ENCODE measurements around the gene PIK3C2G. TPM values are rescaled to one million over a fixed set of nuclear protein-coding genes. Genes with fewer than 3 reads are reported as not detected.

The PIK3C2G gene
- total RNA-seq, 4 donors from 2014 or later: 0.10 to 0.88 (median 0.40) TPM; not detected in 1

GRCh38 chr12:18470251-18470650 is 208.9 kb downstream of the PIK3C2G start:
- intact Hi-C loops (cut with DNase I): no loop called here
- TF ChIP-seq CTCF (IDR thresholded peaks at IDR 0.05) (no peak), POLR2A (IDR thresholded peaks at IDR 0.05) (no peak)

GRCh38 chr12:18472304-18472703 is 211.0 kb downstream of the PIK3C2G start:
- no peak overlapping the region for H3K4me3 ChIP-seq (replicated peaks in 1 of 3)
- no peaks in the 10 kb centered on the region for H3K9me3 ChIP-seq
- no peaks in the 10 kb centered on the region for H3K4me1 ChIP-seq
- H3K36me3 ChIP-seq: no peaks in the 10 kb centered on the region
- intact Hi-C loops (cut with DNase I): no loop called here
- 93% methylated on average over 3 of the region's 3 CpGs for WGBS, 2 donors
- no peak for DNase-seq
- no peaks in the 10 kb centered on the region for H3K27me3 ChIP-seq
- no peak overlapping the region for H3K27ac ChIP-seq
- TF ChIP-seq POLR2A (IDR thresholded peaks at IDR 0.05): no peak
- TF ChIP-seq CTCF (IDR thresholded peaks at IDR 0.05): no peak

More at GRCh38 chr12:18470251-18470650, 208.9 kb downstream of the PIK3C2G start:
- Histone ChIP-seq H3K36me3 (no peaks in the 10 kb centered on the region), H3K4me1 (no peaks in the 10 kb centered on the region), H3K4me3 (replicated peaks in 1 of 3) (no peak overlapping the region), H3K27ac (no peak overlapping the region), H3K9me3 (no peaks in the 10 kb centered on the region), H3K27me3 (no peaks in the 10 kb centered on the region)
- 94 to 95% methylated on average over 3 of the region's 3 CpGs for WGBS, 2 donors
- no peak for DNase-seq

GRCh38 chr12:18472806-18473205 is 211.5 kb downstream of the PIK3C2G start:
- no peak for TF ChIP-seq CTCF (IDR thresholded peaks at IDR 0.05)
- TF ChIP-seq POLR2A (IDR thresholded peaks at IDR 0.05): no peak
- Histone ChIP-seq H3K4me1 (no peaks in the 10 kb centered on the region), H3K9me3 (no peaks in the 10 kb centered on the region), H3K27ac (no peak overlapping the region), H3K27me3 (no peaks in the 10 kb centered on the region), H3K36me3 (no peaks in the 10 kb centered on the region), H3K4me3 (replicated peaks in 1 of 3) (no peak overlapping the region)
- 77 to 78% methylated on average over 9 of the region's 9 CpGs for WGBS, 2 donors
- intact Hi-C loops (cut with DNase I): no loop called here
- DNase-seq: peak; percentile 5 to 29

GRCh38 chr12:18476861-18477260 is 215.5 kb downstream of the PIK3C2G start:
- DNase-seq: no peak
- H3K4me3 ChIP-seq (replicated peaks in 1 of 3): no peak overlapping the region
- H3K27ac ChIP-seq: no peak overlapping the region
- TF ChIP-seq CTCF (IDR thresholded peaks at IDR 0.05): no peak
- TF ChIP-seq POLR2A (IDR thresholded peaks at IDR 0.05): no peak
- no peaks in the 10 kb centered on the region for H3K4me1 ChIP-seq
- no peaks in the 10 kb centered on the region for H3K36me3 ChIP-seq
- 74 to 77% methylated on average over 4 of the region's 4 CpGs for WGBS, 2 donors
- intact Hi-C loops (cut with DNase I): no loop called here
- no peaks in the 10 kb centered on the region for H3K9me3 ChIP-seq
- H3K27me3 ChIP-seq: no peaks in the 10 kb centered on the region

GRCh38 chr12:18479256-18479655 is 217.9 kb downstream of the PIK3C2G start:
- Histone ChIP-seq H3K27ac (no peak overlapping the region), H3K27me3 (no peaks in the 10 kb centered on the region), H3K4me1 (no peaks in the 10 kb centered on the region), H3K4me3 (replicated peaks in 1 of 3) (no peak overlapping the region), H3K36me3 (no peaks in the 10 kb centered on the region), H3K9me3 (no peaks in the 10 kb centered on the region)
- TF ChIP-seq POLR2A (IDR thresholded peaks at IDR 0.05): no peak
- intact Hi-C loops (cut with DNase I): no loop called here
- no peak for DNase-seq
- 90 to 92% methylated on average over 3 of the region's 3 CpGs for WGBS, 2 donors

Data from thyroid gland (tissue), 4 donors.